ENCODE measurements around the gene PDZD4.

GRCh38 chrX:153865685-153866084, 35.3 kb upstream of the PDZD4 start:
- TF ChIP-seq EZH2 (IDR thresholded peaks at IDR 0.05; ENCODE audit: low read length, unreplicated experiment) = no peak
- no peak for TF ChIP-seq CTCF (conservative IDR thresholded peaks at IDR 0.05; ENCODE audit: low read depth, low read length)
